ENCODE measurements around the gene PLEKHA7.

The PLEKHA7 gene

DNA sequence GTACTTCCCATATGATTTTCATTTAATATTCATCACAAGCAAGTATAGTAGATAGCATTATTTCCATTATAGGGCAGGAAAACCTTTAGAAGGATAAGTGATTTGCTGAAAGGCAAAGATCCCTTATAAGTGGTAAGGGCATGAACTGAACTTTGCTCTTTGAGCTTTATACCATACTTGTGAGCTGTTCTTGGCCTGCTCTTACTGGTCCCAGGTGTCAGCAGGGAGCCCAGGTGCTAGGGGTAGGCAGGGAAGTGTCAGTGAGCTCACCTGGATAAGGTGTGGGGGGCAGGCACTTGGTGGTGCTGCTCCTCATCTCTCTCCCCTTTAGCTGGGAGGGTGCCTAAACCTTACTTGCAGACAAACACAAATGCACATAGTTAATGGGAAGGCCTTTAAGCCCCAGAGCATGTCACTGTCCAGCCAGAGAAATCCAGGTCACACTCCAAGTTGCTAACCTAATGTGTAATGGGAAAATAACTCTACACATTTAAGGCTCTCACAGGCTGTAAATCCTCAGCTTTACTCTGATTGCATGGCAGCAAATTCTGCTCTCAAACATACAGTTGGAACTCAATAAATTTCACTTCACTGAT, 114.4 kb downstream of the PLEKHA7 start:
- no peak for FAIRE-seq
- TF ChIP-seq, protein P1, sequence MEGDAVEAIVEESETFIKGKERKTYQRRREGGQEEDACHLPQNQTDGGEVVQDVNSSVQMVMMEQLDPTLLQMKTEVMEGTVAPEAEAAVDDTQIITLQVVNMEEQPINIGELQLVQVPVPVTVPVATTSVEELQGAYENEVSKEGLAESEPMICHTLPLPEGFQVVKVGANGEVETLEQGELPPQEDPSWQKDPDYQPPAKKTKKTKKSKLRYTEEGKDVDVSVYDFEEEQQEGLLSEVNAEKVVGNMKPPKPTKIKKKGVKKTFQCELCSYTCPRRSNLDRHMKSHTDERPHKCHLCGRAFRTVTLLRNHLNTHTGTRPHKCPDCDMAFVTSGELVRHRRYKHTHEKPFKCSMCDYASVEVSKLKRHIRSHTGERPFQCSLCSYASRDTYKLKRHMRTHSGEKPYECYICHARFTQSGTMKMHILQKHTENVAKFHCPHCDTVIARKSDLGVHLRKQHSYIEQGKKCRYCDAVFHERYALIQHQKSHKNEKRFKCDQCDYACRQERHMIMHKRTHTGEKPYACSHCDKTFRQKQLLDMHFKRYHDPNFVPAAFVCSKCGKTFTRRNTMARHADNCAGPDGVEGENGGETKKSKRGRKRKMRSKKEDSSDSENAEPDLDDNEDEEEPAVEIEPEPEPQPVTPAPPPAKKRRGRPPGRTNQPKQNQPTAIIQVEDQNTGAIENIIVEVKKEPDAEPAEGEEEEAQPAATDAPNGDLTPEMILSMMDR (IDR thresholded peaks at IDR 0.05; ENCODE audit: insufficient read depth, missing control alignments) = no peak

DNA sequence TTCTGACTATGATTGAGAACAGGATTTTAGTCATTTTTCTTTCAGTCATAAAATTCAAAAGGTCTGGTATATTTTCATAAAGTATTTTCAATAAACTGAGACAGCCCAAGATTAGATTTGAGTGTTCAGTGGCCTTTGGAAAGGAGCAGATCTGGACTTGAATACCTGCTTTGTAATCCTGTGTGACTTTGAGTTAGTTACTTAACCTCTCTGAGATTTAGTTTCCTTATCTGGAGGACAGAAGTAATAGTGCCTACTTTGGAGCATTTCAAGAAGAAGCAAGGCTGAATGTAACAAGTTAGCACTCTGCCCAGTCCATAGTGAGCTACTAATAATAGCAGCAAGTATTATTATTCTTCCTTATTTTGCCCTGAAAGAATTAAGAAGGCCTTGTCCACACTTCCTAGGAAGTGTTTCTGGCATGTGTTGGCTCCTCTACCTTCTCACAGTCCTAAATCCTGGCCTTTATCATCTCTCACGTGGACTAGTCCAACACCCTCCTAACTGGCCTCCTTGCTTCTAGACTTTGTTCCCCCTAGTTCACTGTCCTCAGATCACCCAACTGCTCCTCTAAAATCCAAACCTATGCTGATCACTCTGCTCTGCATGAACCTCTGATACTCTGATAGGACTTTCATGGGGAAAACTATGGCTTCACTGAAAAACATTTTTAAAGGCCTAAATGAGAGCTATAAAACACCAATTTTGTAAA, 115.8 kb downstream of the PLEKHA7 start:
- DNase-seq (ENCODE audit: insufficient read length, low spot score) (no peak), FAIRE-seq (no peak)
- TF ChIP-seq, protein P1 (IDR thresholded peaks at IDR 0.05; ENCODE audit: insufficient read depth, missing control alignments) = no peak

More for the DNA sequence above, 114.4 kb downstream of the PLEKHA7 start:
- no peak for DNase-seq (ENCODE audit: insufficient read length, low spot score)

DNA sequence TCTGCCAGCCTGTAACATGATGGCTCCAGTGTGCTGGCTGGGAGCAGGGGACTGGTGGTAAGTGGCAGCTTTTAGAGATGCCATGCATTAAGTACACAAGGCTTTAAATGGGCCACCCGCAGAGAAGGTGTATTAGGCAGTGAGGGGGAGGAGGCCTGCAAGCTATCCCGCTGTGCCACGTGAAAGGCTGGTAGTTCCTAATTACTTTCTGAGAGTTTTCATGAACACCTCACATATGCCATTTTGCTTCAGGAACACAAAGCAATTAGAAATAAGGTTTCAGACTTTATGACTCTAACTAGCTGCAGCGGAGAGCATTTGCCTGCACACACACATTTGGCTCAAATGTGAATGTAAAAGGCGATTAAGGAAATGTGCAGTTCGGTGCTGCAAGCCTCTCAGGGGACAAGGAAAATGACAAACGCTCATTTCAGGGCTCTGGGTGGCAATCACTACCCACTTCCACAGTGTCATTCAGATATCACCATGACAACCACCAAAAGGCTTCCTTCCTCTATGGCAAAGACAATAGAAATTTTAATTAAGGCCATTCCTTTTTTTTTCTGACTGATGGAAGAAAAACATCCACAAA, 116.6 kb downstream of the PLEKHA7 start:
- TF ChIP-seq, protein P1 (IDR thresholded peaks at IDR 0.05; ENCODE audit: insufficient read depth, missing control alignments) = no peak
- no peak for FAIRE-seq
- DNase-seq (ENCODE audit: insufficient read length, low spot score) = no peak

DNA sequence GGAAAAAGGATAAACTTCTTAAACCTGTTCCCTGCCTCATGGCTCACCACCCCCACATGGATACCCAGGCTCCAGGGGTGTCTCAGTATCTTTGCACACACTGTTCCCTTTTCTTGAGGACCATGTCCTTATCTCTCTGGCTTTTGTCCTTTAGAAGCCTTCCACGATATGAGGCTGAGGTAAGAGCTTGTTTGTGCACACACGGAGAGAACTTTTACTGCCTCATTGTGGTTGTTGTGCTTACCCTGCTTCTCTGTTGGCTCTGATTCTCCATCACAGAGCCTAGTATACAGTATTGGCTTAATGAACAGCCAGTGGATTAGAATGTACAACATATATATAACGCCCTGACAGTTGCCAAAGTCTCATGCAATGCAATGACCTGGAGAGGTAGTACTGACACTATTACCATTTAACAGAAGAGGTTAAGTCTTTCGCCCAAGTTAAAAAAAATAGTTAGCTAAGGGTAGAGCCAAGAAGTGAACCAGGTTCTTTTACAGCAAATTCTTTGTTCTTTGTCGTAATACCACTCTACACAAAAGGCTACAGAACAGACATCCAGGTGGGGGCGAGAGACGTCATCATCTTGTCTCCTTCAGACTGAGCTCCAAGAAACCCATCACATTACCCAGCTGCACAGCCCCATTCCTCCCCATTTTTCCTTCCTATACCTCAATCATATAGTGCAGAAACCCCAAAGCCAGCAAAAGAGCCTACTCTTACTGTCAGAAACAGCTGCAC, 117.3 kb downstream of the PLEKHA7 start:
- FAIRE-seq (no peak), DNase-seq (ENCODE audit: insufficient read length, low spot score) (no peak)
- TF ChIP-seq, protein P1 (IDR thresholded peaks at IDR 0.05; ENCODE audit: insufficient read depth, missing control alignments) = no peak

DNA sequence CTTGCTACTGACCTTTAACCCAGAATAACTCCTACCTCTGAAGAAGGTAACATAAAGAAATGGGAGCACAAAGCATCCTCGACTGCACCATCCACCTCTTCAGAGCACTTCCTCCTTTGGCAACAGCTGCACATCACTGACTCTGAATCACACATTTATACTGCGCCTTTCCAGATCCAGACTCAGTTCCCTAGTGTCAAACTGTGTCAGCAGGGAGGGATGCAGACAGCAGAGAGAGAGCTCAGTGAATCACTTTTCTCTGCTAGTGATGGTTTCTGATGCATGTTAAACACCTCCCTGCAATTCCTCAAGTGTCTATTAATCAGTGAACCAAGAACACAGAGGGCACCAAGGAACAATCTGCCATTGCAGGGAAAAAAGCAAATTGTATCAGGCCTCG, 118.9 kb downstream of the PLEKHA7 start:
- TF ChIP-seq, protein P1 (IDR thresholded peaks at IDR 0.05; ENCODE audit: insufficient read depth, missing control alignments) = no peak
- FAIRE-seq (no peak), DNase-seq (ENCODE audit: insufficient read length, low spot score) (no peak)

DNA sequence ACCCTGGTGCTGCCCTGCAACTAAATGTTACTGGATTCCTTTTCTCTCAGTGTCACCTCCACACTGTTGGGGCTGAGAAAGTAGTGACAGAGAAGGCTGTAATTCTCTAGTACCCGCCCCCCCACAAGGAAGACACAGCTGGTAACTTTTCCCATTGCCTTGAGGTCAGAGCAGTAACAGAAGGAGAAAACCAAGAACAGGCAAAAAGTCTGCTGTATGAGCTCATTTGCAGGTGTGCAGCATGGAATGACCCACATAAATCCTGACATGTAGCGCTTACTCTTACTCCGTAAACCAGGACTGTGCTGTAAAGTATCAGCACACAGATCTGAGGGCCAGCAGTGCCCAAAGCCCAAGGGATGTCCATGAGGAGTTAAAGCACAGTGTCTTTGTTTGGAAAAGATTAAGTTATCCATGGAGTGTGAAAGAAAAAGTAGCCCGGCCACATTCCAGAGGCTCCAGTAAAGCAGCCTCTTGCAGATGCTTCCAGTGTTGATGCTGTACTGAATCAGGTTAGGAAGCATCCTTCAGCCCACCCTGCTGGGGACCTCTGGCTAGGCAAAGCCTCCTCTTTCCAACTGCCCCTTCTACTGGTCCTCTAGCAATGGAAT, 120.7 kb downstream of the PLEKHA7 start:
- no peak for DNase-seq (ENCODE audit: insufficient read length, low spot score)

More for the DNA sequence above, 120.7 kb downstream of the PLEKHA7 start:
- no peak for FAIRE-seq
- TF ChIP-seq, protein P1 (IDR thresholded peaks at IDR 0.05; ENCODE audit: insufficient read depth, missing control alignments) = no peak
